ENCODE results near the gene KCNAB1. TPM values are rescaled to one million over a fixed set of nuclear protein-coding genes. Genes with fewer than 3 reads are reported as not detected.

Gene KCNAB1
- total and polyA plus RNA-seq, 2 of the 8 experiments (the other 6 are each of a cell fraction or from before 2014, with no cell fraction given), result 0.51 to 2.3 TPM

GRCh38 chr3:156158656-156159295 is 38.4 kb downstream of the KCNAB1 start:
- Histone ChIP-seq H2AK5ac (ENCODE audit: low read depth, low read length) (no peak overlapping the region), H2BK120ac (replicated peaks; ENCODE audit: low read depth, low read length) (no peak overlapping the region), H3K23me2 (ENCODE audit: low read depth, low read length) (no peaks in the 10 kb centered on the region), H3K9ac (replicated peaks in 1 of 4; ENCODE audit: extremely low read depth in 1 of 4, low read depth in 3 of 4, low read length in 3 of 4) (no peak overlapping the region), H4K91ac (replicated peaks; ENCODE audit: insufficient read length, low read length) (no peak overlapping the region), H3K79me1 (ENCODE audit: low read depth, low read length) (no peaks in the 10 kb centered on the region), H2BK15ac (ENCODE audit: low read length) (no peak overlapping the region), H3K18ac (ENCODE audit: extremely low read depth, low read length) (no peak overlapping the region), H3K4ac (replicated peaks; ENCODE audit: insufficient read length, low read depth, low read length) (no peak overlapping the region), H3K9me3 (ENCODE audit: insufficient read depth in 2 of 2, low read depth in 1 of 2, low read length in 1 of 2) (peaks cover 5 to 6% of the 10 kb centered on the region in 2 experiments), H3K4me1 (replicated peaks in 1 of 4; ENCODE audit: control insufficient read depth in 3 of 4, insufficient read depth in 4 of 4, low read length in 3 of 4) (no peaks in the 10 kb centered on the region), H2BK12ac (ENCODE audit: low read depth, low read length) (no peak overlapping the region), H4K20me1 (replicated peaks in 1 of 2; ENCODE audit: control insufficient read depth in 1 of 2, insufficient read depth in 2 of 2, low read length in 2 of 2) (no peaks in the 10 kb centered on the region), H2BK20ac (ENCODE audit: low read length) (no peak overlapping the region), H4K8ac (ENCODE audit: extremely low read depth, insufficient read depth, low read length) (no peak overlapping the region), H3K56ac (replicated peaks; ENCODE audit: insufficient read length, low read depth, low read length) (no peak overlapping the region), H2BK5ac (ENCODE audit: low read depth, low read length) (no peak overlapping the region), H3K14ac (ENCODE audit: insufficient read length) (no peak overlapping the region), H3K79me2 (ENCODE audit: control insufficient read depth in 1 of 2, insufficient read depth in 2 of 2, low read length in 2 of 2) (no peaks in the 10 kb centered on the region), H3K27ac (ENCODE audit: low read depth, low read length) (no peak overlapping the region), H3K36me3 (ENCODE audit: control insufficient read depth in 2 of 4, insufficient read depth in 4 of 4, low read length in 3 of 4) (no peaks in the 10 kb centered on the region), H2AFZ (ENCODE audit: low read length) (no peak overlapping the region), H4K5ac (ENCODE audit: insufficient read length, low read depth, low read length) (no peak overlapping the region), H3K27me3 (replicated peaks in 1 of 4; ENCODE audit: control insufficient read depth in 3 of 4, extremely low read depth in 1 of 4, insufficient read depth in 3 of 4, low read length in 3 of 4) (no peaks in the 10 kb centered on the region), H3K4me3 (ENCODE audit: extremely low read depth in 1 of 4, insufficient read depth in 2 of 4, low read depth in 3 of 4, low read length in 4 of 4) (no peak overlapping the region), H3K4me2 (ENCODE audit: insufficient read depth in 1 of 2, low read depth in 2 of 2, low read length in 2 of 2) (no peak overlapping the region), H3K23ac (ENCODE audit: insufficient read length) (no peak overlapping the region)
- ChIA-PET POLR2A (ENCODE audit: partially characterized antibody) (interaction anchor here (0.7 kb wide), 1 partner anchor 19 kb away, joined by 3 read pairs; no protein-coding TSS in a partner anchor), CTCF (ENCODE audit: partially characterized antibody) (interaction anchor here (0.7 to 1.6 kb wide), 11 partner anchors 8 to 291 kb away, joined by 3 to 9 read pairs (median 3); no protein-coding TSS in a partner anchor)
- DNase-seq (ENCODE audit: low read depth in 1 of 2, low spot score in 2 of 2) (no peak), FAIRE-seq (no peak)
- TF ChIP-seq SP1 (IDR thresholded peaks at IDR 0.05; ENCODE audit: low read depth, low read length) (no peak), POLR2A (IDR thresholded peaks at IDR 0.05; ENCODE audit: control extremely low read depth in 1 of 2, low read depth in 2 of 2, low read length in 2 of 2) (no peak), HDAC6 (IDR thresholded peaks at IDR 0.05; ENCODE audit: low read depth, low read length) (no peak), RFX5 (IDR thresholded peaks at IDR 0.05; ENCODE audit: borderline replicate concordance, low read depth, low read length) (no peak), SIX5 (IDR thresholded peaks at IDR 0.05; ENCODE audit: low read depth, low read length) (no peak), KDM4A (IDR thresholded peaks at IDR 0.05; ENCODE audit: low read depth, low read length, severe bottlenecking) (no peak), RBBP5 (IDR thresholded peaks at IDR 0.05; ENCODE audit: borderline replicate concordance, low read depth, low read length) (no peak), TBP (IDR thresholded peaks at IDR 0.05; ENCODE audit: low read depth, low read length) (no peak), KDM1A (IDR thresholded peaks at IDR 0.05; ENCODE audit: borderline replicate concordance, low read length) (no peak), ASH2L (IDR thresholded peaks at IDR 0.05; ENCODE audit: low read length) (no peak), NANOG (IDR thresholded peaks at IDR 0.05; ENCODE audit: insufficient read depth, low read depth, low read length, poor library complexity, severe bottlenecking) (no peak), SAP30 (IDR thresholded peaks at IDR 0.05; ENCODE audit: insufficient read depth, insufficient replicate concordance, low read length) (no peak), CBX5 (IDR thresholded peaks at IDR 0.05; ENCODE audit: low read depth, low read length) (no peak)
- 88% methylated on average over 3 of the region's 3 CpGs; no CpG with 5 or more reads in 1 of the 2 experiments for WGBS, 2 experiments (ENCODE audit: extremely low coverage in 1 of 2, insufficient coverage in 1 of 2, insufficient read length in 1 of 2, insufficient replicate concordance in 2 of 2, low coverage in 1 of 2, low lambda C conversion rate in 2 of 2, missing lambda C conversion rate in 1 of 2)

Measured in H1 (cell line).